WTC11 (cell line): ENCODE data around the gene DCST2. TPM values are rescaled to one million over a fixed set of nuclear protein-coding genes. Genes with fewer than 3 reads are reported as not detected.
A peak's percentile ranks its signal among the peaks of the same experiment; 100 is the strongest.

Experiments
- ATAC-seq: fragments of 200-7000 bp; cut with Tn5 transposase; 2 replicates; pipeline ENCODE4 v1.10.0; 2021; ENCODE audit warnings: mild to moderate bottlenecking, moderate library complexity
- CTCF ChIA-PET: fragments of 300-600 bp; sonication (Branson Sonifier 250); formaldehyde crosslinking; loops from one replicate; lab custom pipeline; 2021; ENCODE audit warnings: antibody characterized with exemption; lab: Charles Lee
- POLR2A ChIA-PET: fragments of 350-600 bp; sonication (Branson Sonifier 250); formaldehyde crosslinking; loops from one replicate; lab custom pipeline; 2021; ENCODE audit warnings: antibody characterized with exemption; lab: Charles Lee
- DNase-seq: peaks from one replicate; pipeline ENCODE4 v3.0.0; 2021; ENCODE audit warnings: low spot score
- H3K27ac Mint-ChIP-seq: 2 replicates; pipeline ENCODE4 v1.8.0; 2021; ENCODE audit warnings: mixed read lengths
- H3K27me3 Mint-ChIP-seq: 2 replicates; pipeline ENCODE4 v1.8.0; 2021; ENCODE audit warnings: low read depth, mild to moderate bottlenecking, moderate library complexity, mixed read lengths
- H3K36me3 Mint-ChIP-seq: 2 replicates; pipeline ENCODE4 v1.8.0; 2021; ENCODE audit warnings: mixed read lengths
- H3K4me1 Mint-ChIP-seq: 2 replicates; pipeline ENCODE4 v1.8.0; 2022; ENCODE audit warnings: mixed read lengths
- H3K4me3 Mint-ChIP-seq: 2 replicates; pipeline ENCODE4 v1.8.0; 2021; ENCODE audit warnings: mild to moderate bottlenecking, moderate library complexity, mixed read lengths
- H3K9me3 Mint-ChIP-seq: 2 replicates; pipeline ENCODE4 v1.8.0; 2021; ENCODE audit warnings: mixed read lengths
- CBFB ChIP-seq: sonication (generic); formaldehyde crosslinking; IDR thresholded peaks from 2 replicates; pipeline ENCODE4 v1.8.1; 2022; ENCODE audit warnings: mild to moderate bottlenecking, low read depth, missing genetic modification reagents
- EMX1 ChIP-seq: fragments of 250-450 bp; sonication (Bioruptor Pico); IDR thresholded peaks from 2 replicates; pipeline ENCODE4 v1.8.0; 2021; ENCODE audit warnings: mild to moderate bottlenecking
- ETV6 ChIP-seq: sonication (generic); formaldehyde crosslinking; IDR thresholded peaks from 2 replicates; pipeline ENCODE4 v1.8.1; 2022; ENCODE audit warnings: mild to moderate bottlenecking, missing genetic modification reagents
- FOXP1 ChIP-seq: sonication (generic); formaldehyde crosslinking; IDR thresholded peaks from 2 replicates; pipeline ENCODE4 v1.8.0; 2022; ENCODE audit warnings: missing genetic modification reagents, mild to moderate bottlenecking, moderate library complexity, borderline replicate concordance
- JAZF1 ChIP-seq: fragments of 250-450 bp; sonication (Bioruptor Pico); IDR thresholded peaks from 2 replicates; pipeline ENCODE4 v1.9.0; 2021; ENCODE audit warnings: moderate library complexity, mild to moderate bottlenecking, inconsistent platforms
- MYBL2 ChIP-seq: sonication (generic); formaldehyde crosslinking; IDR thresholded peaks from 2 replicates; pipeline ENCODE4 v1.8.1; 2023; ENCODE audit warnings: mild to moderate bottlenecking, moderate library complexity, missing genetic modification reagents
- NFATC4 ChIP-seq: fragments of 250-450 bp; sonication (Bioruptor Pico); IDR thresholded peaks from 2 replicates; pipeline ENCODE4 v1.9.0; 2021; ENCODE audit warnings: mild to moderate bottlenecking
- NFE2L1 ChIP-seq: sonication (generic); formaldehyde crosslinking; IDR thresholded peaks from 2 replicates; pipeline ENCODE4 v1.8.1; 2023; ENCODE audit warnings: missing genetic modification reagents
- SP1 ChIP-seq: sonication (generic); formaldehyde crosslinking; conservative IDR thresholded peaks from 2 replicates; pipeline ENCODE4 v1.8.1; 2022; ENCODE audit warnings: missing genetic modification reagents
- TEAD4 ChIP-seq: sonication (generic); formaldehyde crosslinking; IDR thresholded peaks from 2 replicates; pipeline ENCODE4 v1.8.0; 2022; ENCODE audit warnings: mild to moderate bottlenecking, missing genetic modification reagents
- ZNF317 ChIP-seq: sonication (generic); formaldehyde crosslinking; IDR thresholded peaks from 2 replicates; pipeline ENCODE4 v1.8.1; 2023; ENCODE audit warnings: low read depth, mild to moderate bottlenecking, moderate library complexity, missing genetic modification reagents, borderline replicate concordance
- ZNF416 ChIP-seq: fragments of 250-450 bp; sonication (Bioruptor Pico); IDR thresholded peaks from 2 replicates; pipeline ENCODE4 v1.9.0; 2021; ENCODE audit warnings: mild to moderate bottlenecking, inconsistent platforms
- total RNA-seq: library from RNA; stranded (reverse); gene quantifications from 3 replicates; pipeline ENCODE4 v1.2.3, GENCODE V29; 2021
- TF ChIP-seq, protein P1 (sequence below): sonication (generic); formaldehyde crosslinking; IDR thresholded peaks from 2 replicates; pipeline ENCODE4 v1.8.0; 2022; ENCODE audit warnings: mild to moderate bottlenecking, missing genetic modification reagents
- TF ChIP-seq, protein P2 (sequence below): fragments of 250-450 bp; sonication (Bioruptor Pico); IDR thresholded peaks from 2 replicates; pipeline ENCODE4 v1.9.0; 2021; ENCODE audit warnings: mild to moderate bottlenecking
- TF ChIP-seq, protein P3 (sequence below): sonication (generic); formaldehyde crosslinking; IDR thresholded peaks from 2 replicates; pipeline ENCODE4 v1.8.0; 2022; ENCODE audit warnings: mild to moderate bottlenecking, missing genetic modification reagents
- TF ChIP-seq, protein P4 (sequence below): fragments of 250-450 bp; sonication (Bioruptor Pico); IDR thresholded peaks from 2 replicates; pipeline ENCODE4 v2.1.2; 2022; ENCODE audit warnings: mild to moderate bottlenecking, moderate library complexity
- TF ChIP-seq, protein P5 (sequence below): sonication (generic); formaldehyde crosslinking; IDR thresholded peaks from 2 replicates; pipeline ENCODE4 v1.8.0; 2022; ENCODE audit warnings: mild to moderate bottlenecking, missing genetic modification reagents
- TF ChIP-seq, protein P6 (sequence below): fragments of 250-450 bp; sonication (Bioruptor Pico); IDR thresholded peaks from 2 replicates; pipeline ENCODE4 v1.9.0; 2021; ENCODE audit warnings: mild to moderate bottlenecking

The DCST2 gene
- total RNA-seq, 1 experiment from 2014 or later, result 0.83 TPM

DNA sequence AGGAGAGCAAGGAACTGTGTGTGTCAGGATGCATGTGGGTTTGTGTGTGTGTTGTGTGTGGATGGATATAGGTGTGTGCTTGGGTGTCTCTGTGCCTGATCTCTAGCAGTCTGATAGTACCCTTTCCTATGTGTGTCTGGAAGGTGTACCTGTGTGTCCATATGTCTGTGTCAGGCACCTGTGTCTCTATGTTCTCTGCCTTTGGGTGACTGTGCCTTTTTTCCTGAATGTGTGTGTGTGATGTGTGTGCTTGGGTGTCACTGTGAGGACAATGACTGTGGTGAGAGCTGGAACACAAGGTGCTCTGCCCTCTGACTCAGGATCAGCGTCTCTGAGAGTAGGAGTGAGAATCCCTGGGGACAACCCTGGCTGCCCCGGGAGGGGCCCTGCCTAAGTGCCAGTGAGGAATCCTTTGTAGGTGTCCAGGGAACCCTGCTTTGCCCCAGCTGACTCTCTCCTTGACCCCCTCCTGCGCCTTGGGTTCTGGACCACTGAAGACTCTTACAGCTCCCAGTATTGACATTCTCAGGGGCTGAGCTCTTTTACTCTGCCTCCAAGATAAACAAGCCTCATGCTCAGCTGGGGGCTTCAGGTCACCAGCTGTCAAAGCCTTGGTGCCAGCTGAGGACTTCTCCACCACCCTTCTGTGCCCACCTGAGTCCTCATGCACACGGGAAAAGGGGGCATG lies 44.3 kb upstream of the DCST2 start:
- POLR2A ChIA-PET, result interaction anchor here (0.6 to 1.6 kb wide), 4 partner anchors 16 to 108 kb away, joined by 3 to 5 read pairs (median 3); partner anchors contain the start of gene SHC1
- TF ChIP-seq, protein P1, sequence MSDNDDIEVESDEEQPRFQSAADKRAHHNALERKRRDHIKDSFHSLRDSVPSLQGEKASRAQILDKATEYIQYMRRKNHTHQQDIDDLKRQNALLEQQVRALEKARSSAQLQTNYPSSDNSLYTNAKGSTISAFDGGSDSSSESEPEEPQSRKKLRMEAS (CRISPR knock-in tag), result no peak
- TF ChIP-seq JAZF1 (CRISPR knock-in tag) (no peak), SP1 (CRISPR knock-in tag) (no peak), CBFB (CRISPR knock-in tag) (no peak), MYBL2 (no peak), ZNF317 (CRISPR knock-in tag) (no peak), NFATC4 (CRISPR knock-in tag) (no peak)
- TF ChIP-seq, protein P2, sequence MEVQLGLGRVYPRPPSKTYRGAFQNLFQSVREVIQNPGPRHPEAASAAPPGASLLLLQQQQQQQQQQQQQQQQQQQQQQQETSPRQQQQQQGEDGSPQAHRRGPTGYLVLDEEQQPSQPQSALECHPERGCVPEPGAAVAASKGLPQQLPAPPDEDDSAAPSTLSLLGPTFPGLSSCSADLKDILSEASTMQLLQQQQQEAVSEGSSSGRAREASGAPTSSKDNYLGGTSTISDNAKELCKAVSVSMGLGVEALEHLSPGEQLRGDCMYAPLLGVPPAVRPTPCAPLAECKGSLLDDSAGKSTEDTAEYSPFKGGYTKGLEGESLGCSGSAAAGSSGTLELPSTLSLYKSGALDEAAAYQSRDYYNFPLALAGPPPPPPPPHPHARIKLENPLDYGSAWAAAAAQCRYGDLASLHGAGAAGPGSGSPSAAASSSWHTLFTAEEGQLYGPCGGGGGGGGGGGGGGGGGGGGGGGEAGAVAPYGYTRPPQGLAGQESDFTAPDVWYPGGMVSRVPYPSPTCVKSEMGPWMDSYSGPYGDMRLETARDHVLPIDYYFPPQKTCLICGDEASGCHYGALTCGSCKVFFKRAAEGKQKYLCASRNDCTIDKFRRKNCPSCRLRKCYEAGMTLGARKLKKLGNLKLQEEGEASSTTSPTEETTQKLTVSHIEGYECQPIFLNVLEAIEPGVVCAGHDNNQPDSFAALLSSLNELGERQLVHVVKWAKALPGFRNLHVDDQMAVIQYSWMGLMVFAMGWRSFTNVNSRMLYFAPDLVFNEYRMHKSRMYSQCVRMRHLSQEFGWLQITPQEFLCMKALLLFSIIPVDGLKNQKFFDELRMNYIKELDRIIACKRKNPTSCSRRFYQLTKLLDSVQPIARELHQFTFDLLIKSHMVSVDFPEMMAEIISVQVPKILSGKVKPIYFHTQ (CRISPR knock-in tag), result no peak
- TF ChIP-seq, protein P3, sequence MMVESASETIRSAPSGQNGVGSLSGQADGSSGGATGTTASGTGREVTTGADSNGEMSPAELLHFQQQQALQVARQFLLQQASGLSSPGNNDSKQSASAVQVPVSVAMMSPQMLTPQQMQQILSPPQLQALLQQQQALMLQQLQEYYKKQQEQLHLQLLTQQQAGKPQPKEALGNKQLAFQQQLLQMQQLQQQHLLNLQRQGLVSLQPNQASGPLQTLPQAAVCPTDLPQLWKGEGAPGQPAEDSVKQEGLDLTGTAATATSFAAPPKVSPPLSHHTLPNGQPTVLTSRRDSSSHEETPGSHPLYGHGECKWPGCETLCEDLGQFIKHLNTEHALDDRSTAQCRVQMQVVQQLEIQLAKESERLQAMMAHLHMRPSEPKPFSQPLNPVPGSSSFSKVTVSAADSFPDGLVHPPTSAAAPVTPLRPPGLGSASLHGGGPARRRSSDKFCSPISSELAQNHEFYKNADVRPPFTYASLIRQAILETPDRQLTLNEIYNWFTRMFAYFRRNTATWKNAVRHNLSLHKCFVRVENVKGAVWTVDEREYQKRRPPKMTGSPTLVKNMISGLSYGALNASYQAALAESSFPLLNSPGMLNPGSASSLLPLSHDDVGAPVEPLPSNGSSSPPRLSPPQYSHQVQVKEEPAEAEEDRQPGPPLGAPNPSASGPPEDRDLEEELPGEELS (CRISPR knock-in tag), result no peak
- TF ChIP-seq, protein P4, sequence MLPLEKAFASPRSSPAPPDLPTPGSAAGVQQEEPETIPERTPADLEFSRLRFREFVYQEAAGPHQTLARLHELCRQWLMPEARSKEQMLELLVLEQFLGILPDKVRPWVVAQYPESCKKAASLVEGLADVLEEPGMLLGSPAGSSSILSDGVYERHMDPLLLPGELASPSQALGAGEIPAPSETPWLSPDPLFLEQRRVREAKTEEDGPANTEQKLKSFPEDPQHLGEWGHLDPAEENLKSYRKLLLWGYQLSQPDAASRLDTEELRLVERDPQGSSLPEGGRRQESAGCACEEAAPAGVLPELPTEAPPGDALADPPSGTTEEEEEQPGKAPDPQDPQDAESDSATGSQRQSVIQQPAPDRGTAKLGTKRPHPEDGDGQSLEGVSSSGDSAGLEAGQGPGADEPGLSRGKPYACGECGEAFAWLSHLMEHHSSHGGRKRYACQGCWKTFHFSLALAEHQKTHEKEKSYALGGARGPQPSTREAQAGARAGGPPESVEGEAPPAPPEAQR (CRISPR knock-in tag), result no peak
- TF ChIP-seq, protein P5, sequence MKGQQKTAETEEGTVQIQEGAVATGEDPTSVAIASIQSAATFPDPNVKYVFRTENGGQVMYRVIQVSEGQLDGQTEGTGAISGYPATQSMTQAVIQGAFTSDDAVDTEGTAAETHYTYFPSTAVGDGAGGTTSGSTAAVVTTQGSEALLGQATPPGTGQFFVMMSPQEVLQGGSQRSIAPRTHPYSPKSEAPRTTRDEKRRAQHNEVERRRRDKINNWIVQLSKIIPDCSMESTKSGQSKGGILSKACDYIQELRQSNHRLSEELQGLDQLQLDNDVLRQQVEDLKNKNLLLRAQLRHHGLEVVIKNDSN (CRISPR knock-in tag), result no peak
- no peaks in the 10 kb centered on the region for H3K36me3 Mint-ChIP-seq
- ATAC-seq (no peak), DNase-seq (no peak)
- peaks cover 81% of the 10 kb centered on the region for H3K27me3 Mint-ChIP-seq
- H3K27ac Mint-ChIP-seq, result no peak overlapping the region
- peak overlapping the region; percentile 76 for H3K4me3 Mint-ChIP-seq
- CTCF ChIA-PET, result interaction anchor here (0.7 to 7.7 kb wide), 10 partner anchors 8 to 96 kb away, joined by 3 to 109 read pairs (median 12); partner anchors contain the start of genes ADAM15, EFNA4, KRTCAP2 and TRIM46
- no peaks in the 10 kb centered on the region for H3K9me3 Mint-ChIP-seq
- peaks cover 31% of the 10 kb centered on the region for H3K4me1 Mint-ChIP-seq

DNA sequence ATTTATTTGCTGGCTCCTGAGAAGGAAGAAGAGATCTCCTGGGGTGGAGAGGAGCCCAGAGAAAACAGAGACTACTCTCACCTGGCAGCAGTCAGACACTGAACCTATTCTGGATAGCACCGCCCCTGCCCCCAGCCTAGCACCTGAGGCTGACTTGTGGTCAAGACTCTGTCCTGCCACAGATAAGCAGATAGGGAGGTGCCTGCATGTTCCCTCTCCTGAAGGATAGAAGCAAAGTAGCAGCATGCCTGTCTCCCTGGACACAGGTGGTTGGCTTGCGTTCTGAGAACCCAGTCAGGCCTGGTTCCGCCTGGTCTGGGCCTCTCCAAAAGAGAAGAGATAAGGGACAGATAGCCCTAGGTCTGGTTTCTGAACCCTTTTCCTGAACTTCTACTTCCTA lies 43.8 kb upstream of the DCST2 start:
- TF ChIP-seq FOXP1, result no peak
- TF ChIP-seq MYBL2, result no peak
- POLR2A ChIA-PET, result no interaction called here
- CTCF ChIA-PET, result interaction anchor here (0.7 to 7.7 kb wide), 8 partner anchors 8 to 96 kb away, joined by 3 to 109 read pairs (median 18); partner anchors contain the start of genes EFNA4, KRTCAP2 and TRIM46
- Mint-ChIP-seq H3K27me3 (peaks cover 81% of the 10 kb centered on the region), H3K4me1 (peaks cover 33% of the 10 kb centered on the region), H3K9me3 (no peaks in the 10 kb centered on the region), H3K36me3 (no peaks in the 10 kb centered on the region), H3K27ac (no peak overlapping the region), H3K4me3 (no peak overlapping the region; the same call in 1 of the 2 replicates)
- DNase-seq (no peak), ATAC-seq (no peak)

DNA sequence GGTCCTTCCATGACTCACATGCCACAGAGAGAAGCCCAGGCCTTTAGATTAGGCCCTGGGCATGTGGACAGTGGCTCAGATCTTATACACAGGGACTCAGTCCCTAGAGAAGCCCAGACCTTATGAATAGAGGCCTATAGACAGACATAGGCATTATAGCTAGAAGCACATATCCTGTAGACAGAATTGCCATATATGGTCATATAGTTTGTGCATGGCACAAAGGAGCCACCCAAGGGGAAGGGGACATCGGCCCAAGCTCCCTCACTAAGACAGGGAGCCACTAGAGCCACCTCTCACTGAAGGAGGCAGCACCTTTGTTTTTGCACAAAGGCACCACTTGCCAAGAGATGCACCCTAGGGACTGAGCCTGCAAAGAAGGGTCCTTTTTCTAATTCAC lies 42.8 kb upstream of the DCST2 start:
- no peak for DNase-seq
- H3K9me3 Mint-ChIP-seq, result no peaks in the 10 kb centered on the region
- peaks cover 35% of the 10 kb centered on the region for H3K4me1 Mint-ChIP-seq
- ChIA-PET CTCF (interaction anchor here (0.9 to 7.7 kb wide), 9 partner anchors 9 to 96 kb away, joined by 3 to 109 read pairs (median 4); partner anchors contain the start of genes EFNA4 and KRTCAP2), POLR2A (no interaction called here)
- no peak overlapping the region for H3K27ac Mint-ChIP-seq
- H3K36me3 Mint-ChIP-seq, result no peaks in the 10 kb centered on the region
- peaks cover 81% of the 10 kb centered on the region for H3K27me3 Mint-ChIP-seq
- no peak for ATAC-seq
- no peak overlapping the region for H3K4me3 Mint-ChIP-seq
- TF ChIP-seq, protein P6, sequence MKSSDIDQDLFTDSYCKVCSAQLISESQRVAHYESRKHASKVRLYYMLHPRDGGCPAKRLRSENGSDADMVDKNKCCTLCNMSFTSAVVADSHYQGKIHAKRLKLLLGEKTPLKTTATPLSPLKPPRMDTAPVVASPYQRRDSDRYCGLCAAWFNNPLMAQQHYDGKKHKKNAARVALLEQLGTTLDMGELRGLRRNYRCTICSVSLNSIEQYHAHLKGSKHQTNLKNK, result no peak
- TF ChIP-seq TEAD4 (CRISPR knock-in tag) (no peak), ETV6 (CRISPR knock-in tag) (no peak), ZNF416 (no peak), CBFB (CRISPR knock-in tag) (no peak), FOXP1 (no peak), EMX1 (CRISPR knock-in tag) (no peak), NFE2L1 (CRISPR knock-in tag) (no peak), NFATC4 (CRISPR knock-in tag) (no peak)
- TF ChIP-seq, protein P2 (CRISPR knock-in tag), result no peak
